HepG2 (cell line): ENCODE results near the gene DNAJB11. TPM values are rescaled to one million over a fixed set of nuclear protein-coding genes. Genes with fewer than 3 reads are reported as not detected.
A peak's percentile ranks its signal among the peaks of the same experiment; 100 is the strongest.

ENCODE experiments used
- AGO2 ChIP-seq: fragments of 200-400 bp; formaldehyde crosslinking; optimal IDR thresholded peaks from 2 replicates; pipeline ENCODE3; 2017; ENCODE audit warnings: mild to moderate bottlenecking, low read depth, low read length, moderate library complexity
- CHD4 ChIP-seq: fragments of 200-600 bp; sonication (generic); IDR thresholded peaks from 2 replicates; pipeline ENCODE4 v1.7.0; 2017; ENCODE audit warnings: mild to moderate bottlenecking, low read length, borderline replicate concordance
- EHMT2 ChIP-seq: fragments of 200-600 bp; sonication (generic); IDR thresholded peaks from 2 replicates; pipeline ENCODE4 v1.7.0; 2017; ENCODE audit warnings: antibody characterized with exemption, low read depth, low read length, borderline replicate concordance
- FOSL1 ChIP-seq: sonication (generic); formaldehyde crosslinking; IDR thresholded peaks from 2 replicates; pipeline ENCODE4 v1.9.0; 2021; ENCODE audit warnings: missing genetic modification reagents, borderline replicate concordance
- FOSL2 ChIP-seq: sonication (generic); formaldehyde crosslinking; IDR thresholded peaks from 2 replicates; pipeline ENCODE4 v1.4.0; 2020; ENCODE audit warnings: missing genetic modification reagents
- GABPA ChIP-seq, 2 experiments: IDR thresholded peaks; 2 replicates each; pipeline ENCODE4 v1.6.1; 2011 to 2016; ENCODE audit warnings: low read depth in 2 of 2, low read length in 1 of 2, missing biosample characterization in 1 of 2, missing genetic modification characterization in 1 of 2
- HMG20B ChIP-seq: conservative IDR thresholded peaks from 2 replicates; pipeline ENCODE4 v1.6.1; 2016; ENCODE audit warnings: missing genetic modification reagents, missing compliant biosample characterization
- HOXA7 ChIP-seq: sonication (generic); formaldehyde crosslinking; IDR thresholded peaks from 2 replicates; pipeline ENCODE4 v1.8.1; 2022; ENCODE audit warnings: mild to moderate bottlenecking, missing genetic modification reagents, moderate library complexity
- HOXA9 ChIP-seq: sonication (generic); formaldehyde crosslinking; IDR thresholded peaks from 2 replicates; pipeline ENCODE4 v1.8.1; 2022; ENCODE audit warnings: missing genetic modification reagents, mild to moderate bottlenecking, moderate library complexity, borderline replicate concordance
- MIER3 ChIP-seq: IDR thresholded peaks from 2 replicates; pipeline ENCODE4 v1.6.1; 2016; ENCODE audit warnings: missing compliant biosample characterization, borderline replicate concordance
- NCOA1 ChIP-seq: sonication (generic); formaldehyde crosslinking; IDR thresholded peaks from 2 replicates; pipeline ENCODE4 v1.9.0; 2021; ENCODE audit warnings: missing genetic modification reagents
- NFKBIZ ChIP-seq: IDR thresholded peaks from 2 replicates; pipeline ENCODE4 v1.6.1; 2018; ENCODE audit warnings: missing genetic modification reagents, missing compliant biosample characterization
- SMAD3 ChIP-seq: sonication (generic); formaldehyde crosslinking; IDR thresholded peaks from 2 replicates; pipeline ENCODE4 v1.4.0; 2020; ENCODE audit warnings: missing genetic modification reagents
- SMYD3 ChIP-seq: sonication (generic); formaldehyde crosslinking; IDR thresholded peaks from 2 replicates; pipeline ENCODE4 v1.8.1; 2023; ENCODE audit warnings: mild to moderate bottlenecking, missing genetic modification reagents
- SRY ChIP-seq: sonication (generic); formaldehyde crosslinking; IDR thresholded peaks from 2 replicates; pipeline ENCODE4 v1.8.0; 2022; ENCODE audit warnings: mild to moderate bottlenecking, missing genetic modification reagents
- TARDBP ChIP-seq: sonication (generic); formaldehyde crosslinking; IDR thresholded peaks from 2 replicates; pipeline ENCODE4 v1.8.0; 2022; ENCODE audit warnings: mild to moderate bottlenecking, missing genetic modification reagents
- ZEB1 ChIP-seq: IDR thresholded peaks from 2 replicates; pipeline ENCODE4 v1.6.1; 2012; ENCODE audit warnings: mild to moderate bottlenecking, low read depth, inconsistent platforms; ENCODE audit not compliant: insufficient replicate concordance
- ZFP82 ChIP-seq: sonication (generic); formaldehyde crosslinking; IDR thresholded peaks from 2 replicates; pipeline ENCODE4 v1.5.1; 2020; ENCODE audit warnings: mild to moderate bottlenecking, missing genetic modification reagents, borderline replicate concordance
- ZIK1 ChIP-seq: sonication (generic); formaldehyde crosslinking; IDR thresholded peaks from 2 replicates; pipeline ENCODE4 v1.5.0; 2020; ENCODE audit warnings: mild to moderate bottlenecking, low read depth, missing genetic modification reagents, borderline replicate concordance
- ZNF274 ChIP-seq: sonication (generic); formaldehyde crosslinking; IDR thresholded peaks from 2 replicates; pipeline ENCODE4 v1.5.1; 2020; ENCODE audit warnings: mild to moderate bottlenecking, missing genetic modification reagents
- ZNF749 ChIP-seq: sonication (generic); formaldehyde crosslinking; IDR thresholded peaks from 2 replicates; pipeline ENCODE4 v1.8.0; 2022; ENCODE audit warnings: mild to moderate bottlenecking, missing genetic modification reagents, moderate library complexity, borderline replicate concordance
- polyA plus RNA-seq, 8 experiments: library from polyadenylated mRNA; depleted of rRNA in 3 of 8; stranded (reverse) in 7 of 8; unstranded in 1 of 8; fragments of >200 nt; fragmentation: Illumina TruSeq in 4 of 8; extraction: Trizol in 4 of 8; gene quantifications; 2 replicates each; pipeline versions ENCODE4 v1.2.1 to v1.2.3, GENCODE V29; 2011 to 2016; ENCODE audit warnings: low read depth in 4 of 8, missing spikeins in 1 of 8, mixed read lengths in 1 of 8; ENCODE audit not compliant: insufficient read depth in 1 of 8
- total RNA-seq, 5 experiments: library from RNA; depleted of rRNA; stranded (reverse); fragments of >200 nt; fragmentation: Illumina TruSeq; extraction: Trizol; gene quantifications; 2 replicates each; pipeline ENCODE4 v1.2.3, GENCODE V29; 2016; ENCODE audit warnings: low read depth in 1 of 5
- TF ChIP-seq, protein P1 (sequence below): sonication (generic); formaldehyde crosslinking; IDR thresholded peaks from 2 replicates; pipeline ENCODE4 v1.4.0; 2020; ENCODE audit warnings: missing genetic modification reagents; ENCODE audit errors: not compliant biosample characterization
- TF ChIP-seq, protein P2 (sequence below): IDR thresholded peaks from 2 replicates; pipeline ENCODE4 v1.6.1; 2016; ENCODE audit warnings: control low read depth
- TF ChIP-seq, protein P3 (sequence below): sonication (generic); formaldehyde crosslinking; IDR thresholded peaks from 2 replicates; pipeline ENCODE4 v1.5.0; 2020; ENCODE audit warnings: mild to moderate bottlenecking, missing genetic modification reagents, moderate library complexity
- TF ChIP-seq, protein P4 (sequence below): sonication (generic); formaldehyde crosslinking; IDR thresholded peaks from 2 replicates; pipeline ENCODE4 v1.4.0; 2020; ENCODE audit warnings: mild to moderate bottlenecking, low read depth, missing genetic modification reagents

DNAJB11 gene
- total and polyA plus RNA-seq, 2 of the 13 experiments (the other 11 are each of a cell fraction or from before 2014, with no cell fraction given) = 41.0 to 132 TPM

DNA sequence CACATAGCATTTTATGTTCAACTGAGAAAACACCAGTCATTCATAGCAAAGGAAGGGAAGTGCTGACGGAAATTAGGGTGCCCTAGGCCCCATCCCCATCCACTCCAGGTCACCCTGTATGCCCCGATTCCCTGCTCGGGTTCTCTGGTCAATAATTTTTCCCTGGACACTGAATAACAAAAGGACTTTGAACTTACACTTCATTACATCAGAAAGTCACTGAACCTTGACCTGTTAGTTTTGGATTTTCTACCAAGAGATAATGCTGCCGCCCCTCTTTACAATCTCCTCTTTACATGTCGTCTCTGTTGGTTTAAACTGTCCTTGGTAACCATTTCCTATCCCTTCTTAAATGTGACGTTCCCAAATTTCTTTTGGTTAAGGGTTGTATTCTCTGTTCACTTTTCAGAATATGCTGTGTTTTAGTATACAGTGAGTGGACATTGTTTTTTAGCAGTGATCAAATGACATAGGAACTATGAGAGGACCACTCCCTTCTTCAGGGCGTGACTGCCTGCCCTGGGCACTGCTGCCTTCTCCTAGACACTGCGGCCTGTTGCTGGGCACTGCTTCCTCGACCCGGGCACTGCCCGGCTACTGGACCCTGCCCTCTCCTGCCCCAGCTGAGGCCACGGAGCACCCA lies 28.7 kb downstream of the DNAJB11 start (continued):
- TF ChIP-seq, protein P1, sequence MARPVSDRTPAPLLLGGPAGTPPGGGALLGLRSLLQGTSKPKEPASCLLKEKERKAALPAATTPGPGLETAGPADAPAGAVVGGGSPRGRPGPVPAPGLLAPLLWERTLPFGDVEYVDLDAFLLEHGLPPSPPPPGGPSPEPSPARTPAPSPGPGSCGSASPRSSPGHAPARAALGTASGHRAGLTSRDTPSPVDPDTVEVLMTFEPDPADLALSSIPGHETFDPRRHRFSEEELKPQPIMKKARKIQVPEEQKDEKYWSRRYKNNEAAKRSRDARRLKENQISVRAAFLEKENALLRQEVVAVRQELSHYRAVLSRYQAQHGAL (CRISPR knock-in tag) = no peak
- TF ChIP-seq ZNF749 (CRISPR knock-in tag) (no peak), EHMT2 (no peak; the same call in 1 of the 2 replicates), SMYD3 (CRISPR knock-in tag) (peak; percentile 73; the same call in 1 of the 2 replicates), ZEB1 (no peak), ZNF274 (CRISPR knock-in tag) (0 out of 2 replicates have a peak, but pooled peaks have one; percentile 12), GABPA (IDR thresholded peaks at IDR 0.05; ENCODE audit: low read depth, low read length) (no peak), GABPA (CRISPR knock-in tag; IDR thresholded peaks at IDR 0.05; ENCODE audit: low read depth) (peak; percentile 59; the same call in 1 of the 2 replicates), SMAD3 (peak; percentile 74; the same call in 1 of the 2 replicates), TARDBP (CRISPR knock-in tag) (peak; percentile 47; the same call in 1 of the 2 replicates), ZFP82 (no peak), AGO2 (no peak), HOXA9 (CRISPR knock-in tag) (no peak), HOXA7 (CRISPR knock-in tag) (no peak), NFKBIZ (CRISPR knock-in tag) (peak; percentile 72), HMG20B (CRISPR knock-in tag) (no peak; the same call in 1 of the 2 replicates), NCOA1 (CRISPR knock-in tag) (peak; percentile 68; the same call in 1 of the 2 replicates), FOSL2 (peak; percentile 71), CHD4 (peak; percentile 16; the same call in 1 of the 2 replicates), MIER3 (peak; percentile 69; the same call in 1 of the 2 replicates), SRY (CRISPR knock-in tag) (no peak), FOSL1 (CRISPR knock-in tag) (peak; percentile 46; the same call in 1 of the 2 replicates), ZIK1 (CRISPR knock-in tag) (no peak; the same call in 1 of the 2 replicates)
- TF ChIP-seq, protein P2, sequence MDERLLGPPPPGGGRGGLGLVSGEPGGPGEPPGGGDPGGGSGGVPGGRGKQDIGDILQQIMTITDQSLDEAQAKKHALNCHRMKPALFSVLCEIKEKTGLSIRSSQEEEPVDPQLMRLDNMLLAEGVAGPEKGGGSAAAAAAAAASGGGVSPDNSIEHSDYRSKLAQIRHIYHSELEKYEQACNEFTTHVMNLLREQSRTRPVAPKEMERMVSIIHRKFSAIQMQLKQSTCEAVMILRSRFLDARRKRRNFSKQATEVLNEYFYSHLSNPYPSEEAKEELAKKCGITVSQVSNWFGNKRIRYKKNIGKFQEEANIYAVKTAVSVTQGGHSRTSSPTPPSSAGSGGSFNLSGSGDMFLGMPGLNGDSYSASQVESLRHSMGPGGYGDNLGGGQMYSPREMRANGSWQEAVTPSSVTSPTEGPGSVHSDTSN (CRISPR knock-in tag) = peak; percentile 27; the same call in 1 of the 2 replicates
- TF ChIP-seq, protein P3, sequence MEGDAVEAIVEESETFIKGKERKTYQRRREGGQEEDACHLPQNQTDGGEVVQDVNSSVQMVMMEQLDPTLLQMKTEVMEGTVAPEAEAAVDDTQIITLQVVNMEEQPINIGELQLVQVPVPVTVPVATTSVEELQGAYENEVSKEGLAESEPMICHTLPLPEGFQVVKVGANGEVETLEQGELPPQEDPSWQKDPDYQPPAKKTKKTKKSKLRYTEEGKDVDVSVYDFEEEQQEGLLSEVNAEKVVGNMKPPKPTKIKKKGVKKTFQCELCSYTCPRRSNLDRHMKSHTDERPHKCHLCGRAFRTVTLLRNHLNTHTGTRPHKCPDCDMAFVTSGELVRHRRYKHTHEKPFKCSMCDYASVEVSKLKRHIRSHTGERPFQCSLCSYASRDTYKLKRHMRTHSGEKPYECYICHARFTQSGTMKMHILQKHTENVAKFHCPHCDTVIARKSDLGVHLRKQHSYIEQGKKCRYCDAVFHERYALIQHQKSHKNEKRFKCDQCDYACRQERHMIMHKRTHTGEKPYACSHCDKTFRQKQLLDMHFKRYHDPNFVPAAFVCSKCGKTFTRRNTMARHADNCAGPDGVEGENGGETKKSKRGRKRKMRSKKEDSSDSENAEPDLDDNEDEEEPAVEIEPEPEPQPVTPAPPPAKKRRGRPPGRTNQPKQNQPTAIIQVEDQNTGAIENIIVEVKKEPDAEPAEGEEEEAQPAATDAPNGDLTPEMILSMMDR (CRISPR knock-in tag) = no peak
- TF ChIP-seq, protein P4, sequence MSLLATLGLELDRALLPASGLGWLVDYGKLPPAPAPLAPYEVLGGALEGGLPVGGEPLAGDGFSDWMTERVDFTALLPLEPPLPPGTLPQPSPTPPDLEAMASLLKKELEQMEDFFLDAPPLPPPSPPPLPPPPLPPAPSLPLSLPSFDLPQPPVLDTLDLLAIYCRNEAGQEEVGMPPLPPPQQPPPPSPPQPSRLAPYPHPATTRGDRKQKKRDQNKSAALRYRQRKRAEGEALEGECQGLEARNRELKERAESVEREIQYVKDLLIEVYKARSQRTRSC (CRISPR knock-in tag) = no peak
